ENCODE data around the gene MEGF11.

GRCh38 chr15:66184936-66185790, 68.4 kb downstream of the MEGF11 start:
- TF ChIP-seq CTCF (IDR thresholded peaks at IDR 0.05; ENCODE audit: insufficient read depth, low read length, poor library complexity, severe bottlenecking) (no peak), EZH2phosphoT487 (conservative IDR thresholded peaks at IDR 0.05; ENCODE audit: low read length) (no peak)
